Natural killer cell (primary cell): ENCODE measurements around the gene SNX12. TPM values are rescaled to one million over a fixed set of nuclear protein-coding genes. Genes with fewer than 3 reads are reported as not detected.

Experiments
- ATAC-seq, 3 donors: fragments of 150-1000 bp in 2 of 3; fragments of 200-7000 bp in 1 of 3; cut with Tn5 transposase; 1 replicate in 1 of 3; 2 replicates in 2 of 3; pipeline ENCODE4 v1.10.0; 2021; ENCODE audit warnings: mild to moderate bottlenecking in 2 of 3, moderate library complexity in 2 of 3
- DNase-seq, 2 donors: peaks; one replicate each; pipeline versions ENCODE4 v3.0.0 to v3.0.0-alpha.2; 2013 to 2021; ENCODE audit warnings: mixed read lengths in 1 of 2
- H3K27ac ChIP-seq: one replicate; pipeline ENCODE4 v1.5.1; 2013; ENCODE audit warnings: mild to moderate bottlenecking, low read length
- H3K27me3 ChIP-seq: one replicate; pipeline ENCODE4 v1.6.1; 2013; ENCODE audit warnings: low read length; ENCODE audit not compliant: control insufficient read depth, insufficient read depth
- H3K36me3 ChIP-seq: one replicate; pipeline ENCODE4 v1.6.1; 2013; ENCODE audit warnings: low read length; ENCODE audit not compliant: control insufficient read depth, insufficient read depth
- H3K4me1 ChIP-seq: one replicate; pipeline ENCODE4 v1.6.1; 2013; ENCODE audit warnings: low read length; ENCODE audit not compliant: control insufficient read depth, insufficient read depth
- H3K4me3 ChIP-seq: one replicate; pipeline ENCODE4 v1.5.1; 2013; ENCODE audit warnings: low read length
- H3K9me3 ChIP-seq: one replicate; pipeline ENCODE4 v1.6.1; 2013; ENCODE audit warnings: low read length; ENCODE audit not compliant: control insufficient read depth, insufficient read depth
- H3K27ac Mint-ChIP-seq, 2 donors: one replicate each; pipeline ENCODE4 v1.8.0; 2022; ENCODE audit warnings: mild to moderate bottlenecking in 2 of 2, mixed read lengths in 2 of 2, moderate library complexity in 1 of 2
- H3K27me3 Mint-ChIP-seq, 2 donors: one replicate each; pipeline ENCODE4 v1.8.0; 2022; ENCODE audit warnings: low read depth in 2 of 2, mixed read lengths in 2 of 2
- H3K36me3 Mint-ChIP-seq: one replicate; pipeline ENCODE4 v1.8.0; 2022; ENCODE audit warnings: mixed read lengths
- H3K4me1 Mint-ChIP-seq, 2 donors: one replicate each; pipeline ENCODE4 v1.8.0; 2022; ENCODE audit warnings: mixed read lengths in 2 of 2
- H3K4me3 Mint-ChIP-seq: one replicate; pipeline ENCODE4 v1.8.0; 2022; ENCODE audit warnings: mild to moderate bottlenecking, moderate library complexity, mixed read lengths
- H3K9me3 Mint-ChIP-seq, 2 donors: one replicate each; pipeline ENCODE4 v1.8.0; 2022; ENCODE audit warnings: mixed read lengths in 2 of 2
- WGBS: methylation state at CpG from one replicate; pipeline ENCODE4 v1.1.7; 2013; ENCODE audit warnings: missing lambda C conversion rate; ENCODE audit not compliant: insufficient coverage; 5-methylcytosine and 5-hydroxymethylcytosine counted together
- intact Hi-C: fragments of 100-400 bp; cut with micrococcal nuclease; formaldehyde crosslinking; loops from one replicate; pipeline ENCODE4 v1.14.2; 2022
- total RNA-seq, 4 donors: library from RNA; stranded (reverse); fragments of 120-200 nt in 1 of 4; gene quantifications; one replicate each; pipeline versions ENCODE4 v1.2.3 to v1.2.4, GENCODE V29; 2013 to 2022
- TF ChIP-seq, protein P1 (sequence below): fragments of 200-600 bp; IDR thresholded peaks from one replicate; pipeline ENCODE4 v1.8.0; 2022; ENCODE audit warnings: antibody characterized with exemption

The SNX12 gene
- total RNA-seq, 3 donors from 2014 or later (not counting 1 experiment from before 2014, with no cell fraction given) = 36.0 to 40.1 (median 38.6) TPM

DNA sequence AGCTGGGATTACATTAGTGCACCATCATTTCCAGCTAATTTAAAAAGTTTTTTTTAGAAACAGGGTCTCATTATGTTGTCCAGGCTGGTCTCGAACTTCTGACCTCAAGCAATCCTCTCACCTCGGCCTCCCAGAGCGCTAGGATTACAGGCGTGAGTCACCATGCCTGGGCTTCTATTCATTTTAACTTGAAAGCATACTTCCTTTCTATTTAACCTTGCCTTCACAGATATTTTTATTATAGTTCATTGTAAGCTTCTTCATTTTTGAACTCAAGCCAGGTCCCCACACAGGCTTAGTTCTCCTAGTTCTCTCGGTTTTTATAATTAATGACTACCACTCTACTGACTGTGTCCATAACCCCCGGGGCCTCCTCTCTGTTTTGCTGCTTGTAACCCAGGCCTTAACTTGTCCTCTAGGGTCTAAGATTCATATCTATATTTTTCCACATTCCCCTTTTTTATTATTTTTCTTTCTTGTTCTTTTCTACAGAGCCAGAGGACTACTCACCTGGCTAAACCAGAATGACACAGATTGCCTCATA, 50.7 kb downstream of the SNX12 start:
- intact Hi-C loops = no loop called here
- Histone ChIP-seq H3K4me3 (no peak overlapping the region), H3K27ac (no peak overlapping the region), H3K36me3 (no peaks in the 10 kb centered on the region), H3K27me3 (no peaks in the 10 kb centered on the region), H3K4me1 (no peaks in the 10 kb centered on the region), H3K9me3 (no peaks in the 10 kb centered on the region)
- DNase-seq (no peak), ATAC-seq (no peak)
- Mint-ChIP-seq H3K27ac (no peak overlapping the region), H3K9me3 (no peaks in the 10 kb centered on the region), H3K4me3 (no peak overlapping the region), H3K27me3 (no peaks in the 10 kb centered on the region), H3K36me3 (no peaks in the 10 kb centered on the region), H3K4me1 (no peaks in the 10 kb centered on the region)
- TF ChIP-seq, protein P1, sequence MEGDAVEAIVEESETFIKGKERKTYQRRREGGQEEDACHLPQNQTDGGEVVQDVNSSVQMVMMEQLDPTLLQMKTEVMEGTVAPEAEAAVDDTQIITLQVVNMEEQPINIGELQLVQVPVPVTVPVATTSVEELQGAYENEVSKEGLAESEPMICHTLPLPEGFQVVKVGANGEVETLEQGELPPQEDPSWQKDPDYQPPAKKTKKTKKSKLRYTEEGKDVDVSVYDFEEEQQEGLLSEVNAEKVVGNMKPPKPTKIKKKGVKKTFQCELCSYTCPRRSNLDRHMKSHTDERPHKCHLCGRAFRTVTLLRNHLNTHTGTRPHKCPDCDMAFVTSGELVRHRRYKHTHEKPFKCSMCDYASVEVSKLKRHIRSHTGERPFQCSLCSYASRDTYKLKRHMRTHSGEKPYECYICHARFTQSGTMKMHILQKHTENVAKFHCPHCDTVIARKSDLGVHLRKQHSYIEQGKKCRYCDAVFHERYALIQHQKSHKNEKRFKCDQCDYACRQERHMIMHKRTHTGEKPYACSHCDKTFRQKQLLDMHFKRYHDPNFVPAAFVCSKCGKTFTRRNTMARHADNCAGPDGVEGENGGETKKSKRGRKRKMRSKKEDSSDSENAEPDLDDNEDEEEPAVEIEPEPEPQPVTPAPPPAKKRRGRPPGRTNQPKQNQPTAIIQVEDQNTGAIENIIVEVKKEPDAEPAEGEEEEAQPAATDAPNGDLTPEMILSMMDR = no peak
- 80% methylated on average over 6 of the region's 6 CpGs for WGBS

Other genes with a start within 250 kb of the SNX12 start
- not detected for gene TEX11, start 159.6 kb downstream of the SNX12 start, total RNA-seq
- not detected for gene SLC7A3, start 137.2 kb downstream of the SNX12 start, total RNA-seq
- gene FOXO4, start 27.5 kb upstream of the SNX12 start, total RNA-seq = 10 to 100 TPM; 47.3 to 57.2 (median 51.2) TPM
- gene CXorf65, start 38.4 kb upstream of the SNX12 start, total RNA-seq = 100 to 1,000 TPM in 1 of 3 donors, 10 to 100 TPM in 2; 55.8 to 117 (median 92.8) TPM
- 100 to 1,000 TPM; 506 to 577 (median 550) TPM for gene IL2RG, start 43.2 kb upstream of the SNX12 start, total RNA-seq
- 100 to 1,000 TPM; 111 to 156 (median 115) TPM for gene MED12, start 50.3 kb upstream of the SNX12 start, total RNA-seq
- 1 to 10 TPM; 4.0 to 4.3 (median 4.0) TPM for gene NLGN3, start 76.5 kb upstream of the SNX12 start, total RNA-seq
- gene GJB1, start 154.9 kb upstream of the SNX12 start, total RNA-seq = not detected
- 10 to 100 TPM; 18.0 to 21.0 (median 20.4) TPM for gene ZMYM3, start 185.8 kb upstream of the SNX12 start, total RNA-seq
- gene NONO, start 215.3 kb upstream of the SNX12 start, total RNA-seq = 100 to 1,000 TPM; 370 to 454 (median 439) TPM
- gene ITGB1BP2, start 233.4 kb upstream of the SNX12 start, total RNA-seq = 1 to 10 TPM; 2.2 to 3.0 (median 2.4) TPM